ENCODE data around the gene CREB5.
"Not testable (repeated sequence)": the region's sequence is repeated elsewhere in the genome, so short reads cannot be mapped to it uniquely, and the experiment has no call there.

Gene CREB5

DNA sequence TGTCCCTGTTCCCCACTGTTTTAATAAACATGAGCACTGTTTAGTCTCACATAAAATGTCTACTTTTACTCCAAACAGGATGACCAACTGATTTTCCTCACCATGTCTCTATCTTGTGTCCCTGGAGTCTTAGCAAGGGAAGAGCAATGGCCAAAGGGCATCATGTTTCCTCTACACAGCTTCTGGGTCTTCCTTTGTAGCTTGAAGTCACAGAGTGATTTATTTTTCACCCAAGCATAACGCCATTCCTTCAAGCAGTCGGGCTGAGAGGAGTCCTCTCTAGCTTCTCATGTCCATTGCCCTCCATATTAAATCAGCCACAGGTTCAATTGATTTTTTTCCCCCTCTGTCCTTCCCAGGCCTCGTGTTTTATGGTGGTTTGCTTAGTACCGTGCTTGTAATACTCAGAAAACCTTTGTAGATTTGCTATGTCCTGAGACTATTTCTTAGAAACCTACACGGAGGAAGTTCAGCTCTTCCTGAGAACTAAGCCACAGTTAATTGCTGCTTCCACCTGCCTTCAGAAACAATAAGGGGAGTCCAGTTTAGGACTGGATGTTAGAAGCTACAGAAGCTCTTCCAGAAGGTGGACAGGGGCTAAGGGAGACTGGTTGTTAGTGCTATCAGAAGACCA, 178.8 kb downstream of the CREB5 start:
- DNase-seq (ENCODE audit: low spot score in 2 of 2), result no peak
- Histone ChIP-seq H3K4me3 (no peak overlapping the region), H3K4me1 (peaks cover 6% of the 10 kb centered on the region)

DNA sequence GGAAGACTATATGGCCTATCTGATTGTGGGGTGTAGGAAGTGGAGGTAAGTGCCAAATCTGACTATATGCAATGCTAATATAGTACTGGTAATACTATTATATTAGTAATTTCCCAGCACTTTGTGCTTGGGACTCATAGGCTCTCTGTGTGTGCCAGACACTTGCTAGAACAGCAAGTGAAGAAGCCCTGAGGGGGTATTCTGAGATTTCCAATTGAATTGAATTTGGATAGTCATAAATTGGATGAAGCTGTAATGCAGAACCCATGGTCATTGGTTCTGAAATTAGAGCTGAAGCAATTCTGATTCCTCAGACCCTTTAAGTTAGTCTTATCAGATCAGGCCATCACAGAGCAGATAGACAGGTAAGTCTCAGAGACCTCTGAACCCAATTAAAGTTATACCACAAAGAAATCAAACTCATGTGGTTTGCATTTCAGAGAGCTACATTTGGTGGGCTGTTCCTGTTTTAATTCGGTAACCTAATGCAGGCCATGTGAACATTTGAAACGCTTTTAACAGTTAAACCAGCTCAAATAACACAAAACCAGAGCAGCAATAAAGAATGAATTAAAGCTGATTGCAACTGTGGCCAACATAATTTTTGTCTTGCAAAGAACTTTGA, 179.5 kb downstream of the CREB5 start:
- Histone ChIP-seq H3K4me3 (no peak overlapping the region), H3K4me1 (peaks cover 3% of the 10 kb centered on the region), H3K27me3 (ENCODE audit: low read depth) (no peaks in the 10 kb centered on the region; the same call in 1 of the 2 replicates), H3K36me3 (replicated peaks) (no peaks in the 10 kb centered on the region), H3K9me3 (no peaks in the 10 kb centered on the region)
- in situ Hi-C loops (cut with MboI; ENCODE audit: low sequenced_read_pairs), result no loop called here
- no peak for DNase-seq (ENCODE audit: low spot score in 2 of 2)

More for the DNA sequence above, 178.8 kb downstream of the CREB5 start:
- in situ Hi-C loops (cut with MboI; ENCODE audit: low sequenced_read_pairs), result no loop called here
- Histone ChIP-seq H3K9me3 (no peaks in the 10 kb centered on the region), H3K27me3 (ENCODE audit: low read depth) (no peaks in the 10 kb centered on the region; the same call in 1 of the 2 replicates), H3K36me3 (replicated peaks) (no peaks in the 10 kb centered on the region)

DNA sequence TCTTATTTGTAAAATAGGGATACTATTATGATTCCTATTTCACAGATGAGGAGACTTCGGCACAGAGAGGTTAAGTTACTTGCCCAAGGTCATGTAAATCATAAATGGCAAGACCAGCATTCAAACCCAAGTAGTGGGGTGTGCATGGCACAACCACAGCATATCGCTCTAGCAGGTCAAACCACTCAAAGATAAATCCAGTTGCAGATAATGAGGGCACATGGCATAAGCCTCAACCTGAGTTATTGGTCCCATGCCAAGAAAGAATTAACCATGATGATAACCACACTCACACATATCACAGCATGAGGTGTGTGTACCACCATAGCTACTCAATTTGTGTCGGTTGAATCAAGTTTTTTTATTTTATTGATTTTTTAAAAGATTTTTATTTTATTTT, 180.5 kb downstream of the CREB5 start:
- H3K9me3 ChIP-seq, result no peaks in the 10 kb centered on the region
- no peaks in the 10 kb centered on the region; the same call in 1 of the 2 replicates for H3K27me3 ChIP-seq (ENCODE audit: low read depth)
- H3K4me3 ChIP-seq, result no peak overlapping the region
- no peak for DNase-seq (ENCODE audit: low spot score in 2 of 2)
- H3K4me1 ChIP-seq, result no peaks in the 10 kb centered on the region
- H3K36me3 ChIP-seq (replicated peaks), result no peaks in the 10 kb centered on the region
- in situ Hi-C loops (cut with MboI; ENCODE audit: low sequenced_read_pairs), result no loop called here

DNA sequence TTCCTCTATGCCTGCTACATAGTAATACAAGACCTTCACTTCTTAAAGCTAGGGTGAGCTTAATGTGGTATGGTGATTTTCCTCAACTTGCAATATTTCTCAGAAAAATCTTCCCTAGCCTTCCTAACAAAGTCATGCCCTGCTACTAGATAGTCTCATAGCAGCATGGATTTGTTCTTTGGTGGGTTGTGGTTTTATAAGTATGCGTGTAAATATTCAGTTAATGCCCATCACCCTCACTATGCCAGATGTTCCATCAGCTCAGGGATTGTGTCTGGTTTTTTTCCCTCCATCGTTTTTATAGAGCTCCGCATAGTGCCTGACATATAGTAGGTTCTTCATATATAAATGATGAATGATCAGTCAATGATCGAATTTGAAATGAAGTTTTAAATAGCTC, 182.8 kb downstream of the CREB5 start:
- DNase-seq (ENCODE audit: low spot score in 2 of 2), result no peak
- in situ Hi-C loops (cut with MboI; ENCODE audit: low sequenced_read_pairs), result no loop called here
- H3K27me3 ChIP-seq (ENCODE audit: low read depth), result peaks cover 2% of the 10 kb centered on the region; the same call in 1 of the 2 replicates

DNA sequence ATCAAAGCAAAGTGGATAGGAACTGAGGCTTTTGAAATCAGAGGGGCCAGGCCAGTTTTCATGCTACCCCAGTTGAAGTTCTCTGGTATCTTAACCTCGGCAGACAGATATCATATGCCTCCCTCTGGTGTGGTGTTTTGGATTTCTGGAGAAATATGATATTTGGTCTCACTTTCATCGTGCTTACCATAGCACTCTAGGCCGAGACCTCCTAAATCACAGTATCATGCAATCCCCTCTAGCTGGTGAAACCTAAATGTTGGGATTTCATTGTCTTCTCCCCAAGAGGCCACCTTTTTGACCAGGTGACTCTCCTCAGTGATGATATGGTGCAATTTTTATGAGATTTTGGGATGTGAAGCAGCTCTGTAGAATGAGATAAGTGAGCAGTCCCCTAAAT, 183.5 kb downstream of the CREB5 start:
- in situ Hi-C loops (cut with MboI; ENCODE audit: low sequenced_read_pairs), result no loop called here
- peaks cover 8% of the 10 kb centered on the region; the same call in 1 of the 2 replicates for H3K27me3 ChIP-seq (ENCODE audit: low read depth)
- H3K4me3 ChIP-seq, result no peak overlapping the region
- DNase-seq (ENCODE audit: low spot score in 2 of 2), result no peak
- H3K9me3 ChIP-seq, result no peaks in the 10 kb centered on the region
- no peaks in the 10 kb centered on the region for H3K4me1 ChIP-seq
- no peaks in the 10 kb centered on the region for H3K36me3 ChIP-seq (replicated peaks)

More for the DNA sequence above, 182.8 kb downstream of the CREB5 start:
- Histone ChIP-seq H3K4me3 (no peak overlapping the region), H3K9me3 (no peaks in the 10 kb centered on the region), H3K4me1 (no peaks in the 10 kb centered on the region), H3K36me3 (replicated peaks) (no peaks in the 10 kb centered on the region)

DNA sequence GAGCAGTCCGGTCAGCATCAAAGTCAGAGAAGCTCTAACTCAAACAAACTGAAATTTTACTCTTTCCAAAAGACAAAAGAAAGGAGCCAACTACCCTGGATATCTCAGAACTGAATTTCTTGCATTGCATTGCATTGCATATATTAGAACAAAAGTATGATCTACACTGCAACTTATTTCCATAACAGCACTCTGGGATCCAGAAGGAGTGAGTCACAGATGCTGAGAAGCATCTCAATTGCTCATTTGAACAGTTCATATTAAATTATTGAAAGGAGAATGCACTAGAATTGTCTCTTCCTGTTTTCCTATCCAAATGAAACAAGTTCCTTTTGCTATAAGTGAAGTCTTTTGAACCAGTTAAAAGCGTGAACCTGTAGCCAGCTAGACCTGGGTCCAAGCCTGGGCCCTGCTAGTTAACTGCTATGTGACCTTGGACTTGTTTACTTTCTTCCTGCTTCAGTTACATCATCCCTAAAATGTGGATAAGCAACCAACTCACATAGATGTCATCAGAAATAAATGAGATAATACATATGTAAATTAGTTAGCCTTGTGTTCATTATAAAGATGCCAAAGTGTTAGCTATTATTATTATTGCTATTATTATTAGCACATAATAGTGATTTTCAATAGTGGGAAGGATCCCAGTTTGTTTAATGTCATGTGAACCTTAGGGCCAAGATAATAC, 184.1 kb downstream of the CREB5 start:
- in situ Hi-C loops (cut with MboI; ENCODE audit: low sequenced_read_pairs), result no loop called here
- Histone ChIP-seq H3K4me1 (no peaks in the 10 kb centered on the region), H3K27me3 (ENCODE audit: low read depth) (peaks cover 10% of the 10 kb centered on the region), H3K36me3 (replicated peaks) (no peaks in the 10 kb centered on the region), H3K4me3 (no peak overlapping the region), H3K9me3 (no peaks in the 10 kb centered on the region)
- no peak for DNase-seq (ENCODE audit: low spot score in 2 of 2)

DNA sequence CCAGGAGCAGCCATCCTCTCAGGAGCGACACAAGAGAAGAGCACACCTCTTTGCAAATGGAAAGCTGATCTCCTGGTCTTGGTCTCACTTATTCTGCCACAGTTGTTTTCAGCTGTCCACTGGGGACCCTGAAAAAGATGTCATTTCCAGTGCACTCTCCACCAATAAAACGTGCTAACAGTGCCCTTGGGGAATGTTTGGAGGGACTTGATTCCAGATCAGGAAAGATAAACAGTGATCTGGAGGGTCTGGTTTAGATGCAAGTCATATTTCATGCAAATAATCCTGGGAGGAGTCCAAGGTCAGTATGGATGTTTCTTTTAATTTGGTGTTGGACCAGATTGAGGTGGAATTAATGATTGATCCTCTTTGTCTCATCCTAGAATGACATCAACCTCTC, 185.0 kb downstream of the CREB5 start:
- no peaks in the 10 kb centered on the region for H3K36me3 ChIP-seq (replicated peaks)
- no peaks in the 10 kb centered on the region for H3K4me1 ChIP-seq
- no peaks in the 10 kb centered on the region for H3K9me3 ChIP-seq
- H3K4me3 ChIP-seq, result no peak overlapping the region
- peaks cover 14% of the 10 kb centered on the region for H3K27me3 ChIP-seq (ENCODE audit: low read depth)
- DNase-seq (ENCODE audit: low spot score in 2 of 2), result no peak
- in situ Hi-C loops (cut with MboI; ENCODE audit: low sequenced_read_pairs), result no loop called here

DNA sequence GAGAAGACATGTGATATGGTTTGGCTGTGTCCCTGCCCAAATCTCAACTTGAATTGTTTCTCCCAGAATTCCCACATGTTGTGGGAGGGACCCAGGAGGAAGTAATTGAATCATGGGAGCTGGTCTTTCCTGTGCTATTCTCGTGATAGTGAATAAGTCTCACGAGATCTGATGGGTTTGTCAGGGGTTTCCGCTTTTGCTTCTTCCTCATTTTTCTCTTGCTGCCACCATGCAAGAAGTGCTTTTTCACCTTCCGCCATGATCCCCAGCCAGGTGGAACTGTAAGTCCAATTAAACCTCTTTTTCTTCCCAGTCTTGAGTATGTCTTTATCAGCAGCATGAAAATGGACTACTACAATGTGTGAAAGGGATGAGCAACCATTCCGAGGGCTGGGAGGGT, 185.7 kb downstream of the CREB5 start:
- DNase-seq (ENCODE audit: low spot score in 2 of 2); H3K4me1 ChIP-seq; H3K9me3 ChIP-seq; in situ Hi-C loops (cut with MboI; ENCODE audit: low sequenced_read_pairs); H3K4me3 ChIP-seq; H3K36me3 ChIP-seq (replicated peaks): not testable (repeated sequence)
- peaks cover 14% of the 10 kb centered on the region for H3K27me3 ChIP-seq (ENCODE audit: low read depth)

DNA sequence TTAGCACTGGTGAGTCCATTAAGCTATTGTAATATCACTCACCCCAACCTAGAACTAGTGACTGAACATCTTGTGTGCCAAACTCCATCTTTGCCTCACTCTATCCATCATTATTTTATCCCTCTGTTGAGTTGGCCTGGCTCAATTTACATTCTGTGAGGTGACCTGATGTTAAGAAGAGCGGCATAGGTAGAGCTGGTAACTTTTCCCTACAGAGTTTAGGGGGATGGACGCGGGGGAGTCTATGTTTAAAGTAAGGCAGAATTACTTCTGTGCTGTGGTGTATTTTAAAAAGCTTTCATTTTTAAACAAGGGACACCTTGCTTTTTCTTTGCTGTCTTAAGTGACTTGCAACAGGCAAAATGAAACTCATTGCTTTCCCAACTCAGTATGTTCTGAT, 186.3 kb downstream of the CREB5 start:
- no peak for DNase-seq (ENCODE audit: low spot score in 2 of 2)
- peaks cover 14% of the 10 kb centered on the region for H3K27me3 ChIP-seq (ENCODE audit: low read depth)
- H3K9me3 ChIP-seq, result no peaks in the 10 kb centered on the region
- H3K4me1 ChIP-seq, result no peaks in the 10 kb centered on the region
- in situ Hi-C loops (cut with MboI; ENCODE audit: low sequenced_read_pairs), result no loop called here
- H3K36me3 ChIP-seq (replicated peaks), result no peaks in the 10 kb centered on the region
- H3K4me3 ChIP-seq, result no peak overlapping the region

DNA sequence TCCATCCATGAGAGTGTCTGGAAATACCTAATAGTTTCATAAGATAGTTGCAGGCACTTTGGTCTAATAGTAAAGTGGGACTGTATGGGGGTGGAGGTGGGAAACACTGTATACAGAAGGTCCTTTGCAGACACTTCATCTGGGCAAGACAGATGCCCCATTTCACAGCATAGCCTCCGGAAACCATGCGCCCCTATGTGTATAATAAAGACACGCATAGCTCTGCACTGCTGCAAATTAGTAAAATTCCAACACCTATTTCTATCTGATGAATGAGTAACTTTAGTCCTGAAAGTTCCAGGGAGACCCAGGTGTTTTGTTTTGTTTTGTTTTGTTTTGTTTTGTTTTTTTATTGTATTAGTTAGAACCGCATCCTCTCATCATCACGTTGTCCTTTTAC, 187.1 kb downstream of the CREB5 start:
- Histone ChIP-seq H3K36me3 (replicated peaks) (no peaks in the 10 kb centered on the region), H3K4me3 (no peak overlapping the region), H3K9me3 (no peaks in the 10 kb centered on the region), H3K4me1 (no peaks in the 10 kb centered on the region), H3K27me3 (ENCODE audit: low read depth) (peaks cover 14% of the 10 kb centered on the region)
- in situ Hi-C loops (cut with MboI; ENCODE audit: low sequenced_read_pairs), result no loop called here
- no peak for DNase-seq (ENCODE audit: low spot score in 2 of 2)

DNA sequence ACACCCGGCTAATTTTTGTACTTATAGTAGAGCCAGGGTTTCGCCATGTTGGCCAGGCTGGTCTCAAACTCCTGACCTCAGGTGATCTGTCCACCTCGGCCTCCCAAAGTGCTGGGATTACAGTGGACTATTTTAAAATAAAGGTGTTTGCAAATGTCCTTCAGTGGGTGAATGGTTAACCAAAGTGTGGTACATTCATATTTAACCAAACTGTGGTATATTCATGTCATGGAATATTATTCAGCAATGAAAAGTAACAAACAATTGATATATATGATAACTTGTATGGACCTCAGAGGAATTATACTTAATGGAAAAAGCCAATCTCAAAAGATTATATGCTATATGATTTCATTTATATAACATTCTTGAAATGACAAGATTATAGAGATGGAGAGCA, 190.0 kb downstream of the CREB5 start:
- DNase-seq (ENCODE audit: low spot score in 2 of 2), result no peak
- Histone ChIP-seq H3K36me3 (replicated peaks) (no peaks in the 10 kb centered on the region), H3K4me3 (no peak overlapping the region), H3K4me1 (no peaks in the 10 kb centered on the region), H3K27me3 (ENCODE audit: low read depth) (peaks cover 29% of the 10 kb centered on the region), H3K9me3 (no peaks in the 10 kb centered on the region)
- in situ Hi-C loops (cut with MboI; ENCODE audit: low sequenced_read_pairs), result no loop called here

DNA sequence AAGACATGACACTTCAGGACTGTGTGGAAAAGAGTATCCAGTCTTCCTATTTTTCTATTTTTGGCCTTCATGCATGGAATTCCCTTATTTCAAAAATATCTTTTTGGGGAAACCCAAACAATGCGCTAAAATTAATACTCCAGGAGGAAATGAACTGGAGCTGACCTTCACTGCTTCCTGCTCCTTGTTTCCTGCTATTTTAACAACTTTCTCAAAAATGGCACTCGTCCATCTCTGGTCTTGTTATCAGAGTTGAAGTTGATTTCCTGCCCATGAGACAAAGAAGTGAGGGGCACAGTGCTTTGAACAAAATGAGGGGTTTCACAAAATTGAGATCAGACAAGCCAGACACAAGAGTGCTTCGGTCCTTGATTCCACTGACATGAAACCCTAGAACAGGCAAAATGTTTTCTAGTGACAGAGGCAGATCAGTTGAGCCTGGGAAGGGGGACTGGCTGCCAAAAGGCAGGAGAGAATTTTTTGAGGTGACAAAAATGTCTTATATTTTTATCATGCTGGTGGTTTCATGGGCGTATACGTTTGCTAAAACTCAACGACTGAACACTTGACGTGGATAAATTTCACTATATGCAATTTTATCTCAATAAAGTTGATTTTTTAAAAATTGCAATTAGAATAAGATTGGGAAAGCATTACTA, 193.2 kb downstream of the CREB5 start:
- Histone ChIP-seq H3K36me3 (replicated peaks) (no peaks in the 10 kb centered on the region), H3K4me3 (no peak overlapping the region), H3K27me3 (ENCODE audit: low read depth) (peaks cover 26% of the 10 kb centered on the region), H3K4me1 (no peaks in the 10 kb centered on the region), H3K9me3 (no peaks in the 10 kb centered on the region)
- in situ Hi-C loops (cut with MboI; ENCODE audit: low sequenced_read_pairs), result no loop called here
- no peak for DNase-seq (ENCODE audit: low spot score in 2 of 2)

DNA sequence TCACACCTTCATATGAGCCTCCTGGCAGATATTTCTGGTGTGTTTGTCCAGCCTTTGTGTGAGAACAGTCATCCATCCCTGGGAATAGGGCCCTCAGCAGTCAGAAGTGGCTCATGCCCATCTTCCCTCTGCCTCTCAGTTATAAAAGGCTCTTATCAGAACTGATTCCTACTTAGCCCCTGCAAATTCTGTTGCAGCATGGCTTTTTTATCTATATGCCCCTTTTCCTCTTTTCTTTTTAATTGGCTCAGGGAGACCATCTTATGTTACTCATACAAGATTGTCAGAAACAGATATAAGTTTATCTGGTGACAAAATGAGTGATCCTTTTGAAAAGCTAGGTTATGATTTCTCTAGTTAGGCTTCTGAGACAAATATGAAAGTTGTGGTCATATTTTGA, 194.1 kb downstream of the CREB5 start:
- in situ Hi-C loops (cut with MboI; ENCODE audit: low sequenced_read_pairs), result no loop called here
- H3K27me3 ChIP-seq (ENCODE audit: low read depth), result peaks cover 23% of the 10 kb centered on the region
- no peaks in the 10 kb centered on the region for H3K36me3 ChIP-seq (replicated peaks)
- no peaks in the 10 kb centered on the region for H3K4me1 ChIP-seq
- DNase-seq (ENCODE audit: low spot score in 2 of 2), result no peak
- H3K9me3 ChIP-seq, result no peaks in the 10 kb centered on the region
- H3K4me3 ChIP-seq, result no peak overlapping the region

DNA sequence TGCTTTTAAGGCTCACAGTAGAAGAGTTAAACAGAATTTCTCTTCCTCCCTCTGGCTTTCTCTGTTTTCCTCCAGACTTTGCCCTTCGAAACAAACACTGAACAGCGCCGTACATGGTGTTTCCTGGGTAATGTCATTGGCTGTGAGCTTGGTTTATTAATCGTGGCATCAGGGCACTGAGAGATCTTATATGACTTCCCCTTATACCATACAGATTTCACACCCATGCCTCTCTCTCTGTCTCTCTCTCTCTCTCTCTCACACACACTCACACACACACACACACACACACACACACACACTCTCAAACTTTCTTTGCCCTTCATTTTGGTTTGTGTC, 195.5 kb downstream of the CREB5 start:
- Histone ChIP-seq H3K27me3 (ENCODE audit: low read depth) (peaks cover 23% of the 10 kb centered on the region), H3K4me1 (no peaks in the 10 kb centered on the region), H3K4me3 (no peak overlapping the region), H3K36me3 (replicated peaks) (no peaks in the 10 kb centered on the region), H3K9me3 (no peaks in the 10 kb centered on the region)
- in situ Hi-C loops (cut with MboI; ENCODE audit: low sequenced_read_pairs), result no loop called here
- DNase-seq (ENCODE audit: low spot score in 2 of 2), result no peak
